HFF-Myc (cell line): ENCODE data around the gene PRKAG2.

Experiments
- DNase-seq: peaks from one replicate; pipeline ENCODE4 v3.0.0-alpha.2; 2011; ENCODE audit warnings: low read depth; ENCODE audit errors: extremely low read depth
- H3K4me3 ChIP-seq: replicated peaks from 2 replicates; pipeline ENCODE4 v1.5.1; 2011; ENCODE audit warnings: low read depth, mild to moderate bottlenecking, control low read depth, low read length
- TF ChIP-seq, protein P1 (sequence below): IDR thresholded peaks from 2 replicates; pipeline ENCODE4 v1.5.1; 2012; ENCODE audit warnings: mild to moderate bottlenecking, low read depth, low read length, control low read depth; ENCODE audit errors: missing control alignments

PRKAG2 gene

GRCh38 chr7:151731022-151731441, 145.9 kb downstream of the PRKAG2 start:
- H3K4me3 ChIP-seq: no peak overlapping the region
- TF ChIP-seq, protein P1, sequence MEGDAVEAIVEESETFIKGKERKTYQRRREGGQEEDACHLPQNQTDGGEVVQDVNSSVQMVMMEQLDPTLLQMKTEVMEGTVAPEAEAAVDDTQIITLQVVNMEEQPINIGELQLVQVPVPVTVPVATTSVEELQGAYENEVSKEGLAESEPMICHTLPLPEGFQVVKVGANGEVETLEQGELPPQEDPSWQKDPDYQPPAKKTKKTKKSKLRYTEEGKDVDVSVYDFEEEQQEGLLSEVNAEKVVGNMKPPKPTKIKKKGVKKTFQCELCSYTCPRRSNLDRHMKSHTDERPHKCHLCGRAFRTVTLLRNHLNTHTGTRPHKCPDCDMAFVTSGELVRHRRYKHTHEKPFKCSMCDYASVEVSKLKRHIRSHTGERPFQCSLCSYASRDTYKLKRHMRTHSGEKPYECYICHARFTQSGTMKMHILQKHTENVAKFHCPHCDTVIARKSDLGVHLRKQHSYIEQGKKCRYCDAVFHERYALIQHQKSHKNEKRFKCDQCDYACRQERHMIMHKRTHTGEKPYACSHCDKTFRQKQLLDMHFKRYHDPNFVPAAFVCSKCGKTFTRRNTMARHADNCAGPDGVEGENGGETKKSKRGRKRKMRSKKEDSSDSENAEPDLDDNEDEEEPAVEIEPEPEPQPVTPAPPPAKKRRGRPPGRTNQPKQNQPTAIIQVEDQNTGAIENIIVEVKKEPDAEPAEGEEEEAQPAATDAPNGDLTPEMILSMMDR: no peak
- no peak for DNase-seq

- no peak for DNase-seq
- TF ChIP-seq, protein P1: no peak
- no peak overlapping the region for H3K4me3 ChIP-seq
These were observed 146.3 kb downstream of the PRKAG2 start for GRCh38 chr7:151730591-151730990.

DNA sequence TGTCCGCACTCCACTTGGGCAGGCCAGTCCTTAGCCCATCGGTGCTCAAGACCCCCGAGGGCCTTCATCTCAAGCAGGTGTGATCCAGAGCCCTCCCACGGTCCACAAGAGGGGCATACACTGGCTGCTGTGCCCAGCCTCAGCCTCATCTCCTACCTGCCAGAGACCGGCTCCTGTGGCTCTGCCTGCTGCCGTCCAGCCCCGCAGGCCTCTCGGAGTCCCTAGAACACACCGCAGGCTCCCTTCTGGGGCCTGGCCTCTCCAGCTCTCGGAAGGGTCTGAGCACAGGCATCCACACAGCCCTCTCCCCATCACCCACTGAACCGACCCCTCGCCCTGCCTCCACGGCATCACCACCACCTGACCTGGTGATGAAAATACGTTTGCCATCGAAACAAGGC, 147.4 kb downstream of the PRKAG2 start:
- no peak overlapping the region for H3K4me3 ChIP-seq
- DNase-seq: no peak
- TF ChIP-seq, protein P1: no peak

- H3K4me3 ChIP-seq: no peak overlapping the region
- TF ChIP-seq, protein P1: no peak
- no peak for DNase-seq
These were observed 148.2 kb downstream of the PRKAG2 start for GRCh38 chr7:151728746-151729145.

- no peak for DNase-seq
- no peak overlapping the region for H3K4me3 ChIP-seq
- TF ChIP-seq, protein P1: no peak
These were observed 148.6 kb downstream of the PRKAG2 start for GRCh38 chr7:151728286-151728660.

GRCh38 chr7:151727579-151728285, 149.2 kb downstream of the PRKAG2 start:
- DNase-seq: peak; percentile 96
- H3K4me3 ChIP-seq: no peak overlapping the region
- TF ChIP-seq, protein P1: no peak
